Activated CD4-positive, alpha-beta memory T cell treated with anti-CD3 and anti-CD28 coated beads for 36 hours (primary cell): Measurements from ENCODE around the gene ANKRD33B. TPM values are rescaled to one million over a fixed set of nuclear protein-coding genes. Genes with fewer than 3 reads are reported as not detected.
A peak's percentile ranks its signal among the peaks of the same experiment; 100 is the strongest.

ENCODE experiments used
- CTCF ChIA-PET: fragments of 350-600 bp; sonication (Branson Sonifier 250); formaldehyde crosslinking; loops from one replicate; lab custom pipeline; 2021; ENCODE audit warnings: antibody characterized with exemption, inconsistent platforms; lab: Charles Lee
- POLR2A ChIA-PET: fragments of 350-600 bp; sonication (Branson Sonifier 250); formaldehyde crosslinking; loops from one replicate; lab custom pipeline; 2021; ENCODE audit warnings: antibody characterized with exemption; lab: Charles Lee
- DNase-seq: peaks from one replicate; pipeline ENCODE4 v3.0.0-alpha.2; 2020
- H3K27ac Mint-ChIP-seq: one replicate; pipeline ENCODE4 v1.8.0; 2021; ENCODE audit warnings: mixed read lengths
- H3K27me3 Mint-ChIP-seq: one replicate; pipeline ENCODE4 v1.8.0; 2021; ENCODE audit warnings: mixed read lengths
- H3K36me3 Mint-ChIP-seq: one replicate; pipeline ENCODE4 v1.8.0; 2021; ENCODE audit warnings: mixed read lengths
- H3K4me1 Mint-ChIP-seq: one replicate; pipeline ENCODE4 v1.8.0; 2021; ENCODE audit warnings: low read depth, mixed read lengths
- H3K4me3 Mint-ChIP-seq: one replicate; pipeline ENCODE4 v1.8.0; 2021; ENCODE audit warnings: mild to moderate bottlenecking, mixed read lengths
- H3K9me3 Mint-ChIP-seq: one replicate; pipeline ENCODE4 v1.8.0; 2021; ENCODE audit warnings: mixed read lengths
- intact Hi-C: fragments of 100-400 bp; cut with micrococcal nuclease; formaldehyde crosslinking; loops from one replicate; pipeline ENCODE4 v1.15.1; 2023
- total RNA-seq, 2 experiments: library from RNA; stranded (reverse); gene quantifications; one replicate each; pipeline ENCODE4 v1.2.3, GENCODE V29; 2021

The ANKRD33B gene
- total RNA-seq, 2 experiments from 2014 or later = 9.9 to 10.0 TPM

DNA sequence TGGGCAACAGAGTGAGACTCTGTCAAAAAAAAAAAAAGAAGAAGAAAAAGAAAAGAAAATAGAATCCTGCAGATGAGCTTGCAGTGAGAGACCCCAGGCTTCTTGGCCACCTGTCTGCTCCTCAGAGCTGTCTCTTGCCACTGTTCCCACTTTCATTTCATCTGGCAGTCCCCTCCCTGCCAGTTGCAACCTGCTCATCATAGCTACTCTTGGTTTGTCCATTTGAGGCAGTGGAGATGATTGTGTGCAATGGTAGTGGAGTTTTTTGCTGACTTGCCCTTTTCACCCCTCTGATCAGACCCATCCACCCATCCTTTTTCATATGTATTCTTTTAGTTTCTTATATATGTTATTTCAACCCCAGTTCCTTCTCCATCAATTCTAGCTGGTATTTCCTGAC lies 28.7 kb downstream of the ANKRD33B start:
- ChIA-PET CTCF (interaction anchor here (0.7 to 2.2 kb wide), 5 partner anchors 10 to 97 kb away, joined by 3 to 18 read pairs (median 3); no protein-coding TSS in a partner anchor), POLR2A (interaction anchor here (1.3 kb wide), 1 partner anchor 35 kb away, joined by 4 read pairs; no protein-coding TSS in a partner anchor)
- no peak for DNase-seq
- Mint-ChIP-seq H3K27ac (no peak overlapping the region), H3K9me3 (peaks cover 11% of the 10 kb centered on the region), H3K36me3 (peaks cover 5% of the 10 kb centered on the region), H3K4me1 (peaks cover 44% of the 10 kb centered on the region), H3K4me3 (no peak overlapping the region), H3K27me3 (no peaks in the 10 kb centered on the region)
- intact Hi-C loops = loop anchor here (10.0 kb wide), 1 partner anchor 338 kb away; the partner anchor contains the start of gene CCT5

GRCh38 chr5:10593531-10594181 lies 29.8 kb downstream of the ANKRD33B start:
- peaks cover 11% of the 10 kb centered on the region for H3K9me3 Mint-ChIP-seq
- peaks cover 45% of the 10 kb centered on the region for H3K4me1 Mint-ChIP-seq
- no peak overlapping the region for H3K4me3 Mint-ChIP-seq
- intact Hi-C loops = loop anchor here (10.0 kb wide), 1 partner anchor 339 kb away; the partner anchor contains the start of gene CCT5
- no peaks in the 10 kb centered on the region for H3K27me3 Mint-ChIP-seq
- no peak for DNase-seq
- H3K36me3 Mint-ChIP-seq = peaks cover 5% of the 10 kb centered on the region
- H3K27ac Mint-ChIP-seq = no peak overlapping the region
- POLR2A ChIA-PET = interaction anchor here (1.3 kb wide), 1 partner anchor 36 kb away, joined by 4 read pairs; no protein-coding TSS in a partner anchor
- CTCF ChIA-PET = interaction anchor here (1.3 to 2.2 kb wide), 2 partner anchors 9 to 34 kb away, joined by 3 to 18 read pairs; no protein-coding TSS in a partner anchor

- intact Hi-C loops = loop anchor here (1.0 to 10.0 kb wide), 2 partner anchors 30 to 340 kb away; partner anchors contain the start of genes ANKRD33B and CCT5
- POLR2A ChIA-PET = no interaction called here
- Mint-ChIP-seq H3K9me3 (peaks cover 2% of the 10 kb centered on the region), H3K4me3 (no peak overlapping the region), H3K36me3 (peaks cover under 1% of the 10 kb centered on the region), H3K27me3 (no peaks in the 10 kb centered on the region), H3K4me1 (peaks cover 45% of the 10 kb centered on the region), H3K27ac (no peak overlapping the region)
- CTCF ChIA-PET = interaction anchor here (0.6 kb wide), 1 partner anchor 52 kb away, joined by 3 read pairs; no protein-coding TSS in a partner anchor
- DNase-seq = no peak
Observed at GRCh38 chr5:10594591-10595210, 30.8 kb downstream of the ANKRD33B start.

- intact Hi-C loops = loop anchor here (1.0 to 10.0 kb wide), 2 partner anchors 31 to 340 kb away; partner anchors contain the start of genes ANKRD33B and CCT5
- H3K4me3 Mint-ChIP-seq = no peak overlapping the region
- DNase-seq = no peak
- no peaks in the 10 kb centered on the region for H3K9me3 Mint-ChIP-seq
- POLR2A ChIA-PET = no interaction called here
- no peaks in the 10 kb centered on the region for H3K36me3 Mint-ChIP-seq
- H3K4me1 Mint-ChIP-seq = peaks cover 48% of the 10 kb centered on the region
- CTCF ChIA-PET = no interaction called here
- no peaks in the 10 kb centered on the region for H3K27me3 Mint-ChIP-seq
- no peak overlapping the region for H3K27ac Mint-ChIP-seq
Observed at GRCh38 chr5:10595293-10595671, 31.4 kb downstream of the ANKRD33B start.

- DNase-seq = peak; percentile 77
- Mint-ChIP-seq H3K4me1 (peaks cover 48% of the 10 kb centered on the region), H3K27me3 (no peaks in the 10 kb centered on the region), H3K4me3 (no peak overlapping the region), H3K9me3 (no peaks in the 10 kb centered on the region), H3K36me3 (no peaks in the 10 kb centered on the region), H3K27ac (peak overlapping the region; percentile 50)
- intact Hi-C loops = loop anchor here (1.0 to 10.0 kb wide), 4 partner anchors 16 to 341 kb away; partner anchors contain the start of genes ANKRD33B and CCT5
- POLR2A ChIA-PET = interaction anchor here (0.9 kb wide), 1 partner anchor 32 kb away, joined by 3 read pairs; no protein-coding TSS in a partner anchor
- CTCF ChIA-PET = interaction anchor here (1.1 kb wide), 1 partner anchor 31 kb away, joined by 3 read pairs; no protein-coding TSS in a partner anchor
Observed at GRCh38 chr5:10595672-10596309, 31.9 kb downstream of the ANKRD33B start.

GRCh38 chr5:10596310-10596703 lies 32.4 kb downstream of the ANKRD33B start:
- H3K36me3 Mint-ChIP-seq = no peaks in the 10 kb centered on the region
- peak overlapping the region; percentile 50 for H3K27ac Mint-ChIP-seq
- intact Hi-C loops = loop anchor here (1.0 to 10.0 kb wide), 3 partner anchors 17 to 342 kb away; partner anchors contain the start of gene CCT5
- peaks cover 50% of the 10 kb centered on the region for H3K4me1 Mint-ChIP-seq
- no peak for DNase-seq
- ChIA-PET CTCF (interaction anchor here (1.1 kb wide), 1 partner anchor 31 kb away, joined by 3 read pairs; no protein-coding TSS in a partner anchor), POLR2A (interaction anchor here (0.9 kb wide), 1 partner anchor 31 kb away, joined by 3 read pairs; no protein-coding TSS in a partner anchor)
- no peak overlapping the region for H3K4me3 Mint-ChIP-seq
- no peaks in the 10 kb centered on the region for H3K27me3 Mint-ChIP-seq
- no peaks in the 10 kb centered on the region for H3K9me3 Mint-ChIP-seq

DNA sequence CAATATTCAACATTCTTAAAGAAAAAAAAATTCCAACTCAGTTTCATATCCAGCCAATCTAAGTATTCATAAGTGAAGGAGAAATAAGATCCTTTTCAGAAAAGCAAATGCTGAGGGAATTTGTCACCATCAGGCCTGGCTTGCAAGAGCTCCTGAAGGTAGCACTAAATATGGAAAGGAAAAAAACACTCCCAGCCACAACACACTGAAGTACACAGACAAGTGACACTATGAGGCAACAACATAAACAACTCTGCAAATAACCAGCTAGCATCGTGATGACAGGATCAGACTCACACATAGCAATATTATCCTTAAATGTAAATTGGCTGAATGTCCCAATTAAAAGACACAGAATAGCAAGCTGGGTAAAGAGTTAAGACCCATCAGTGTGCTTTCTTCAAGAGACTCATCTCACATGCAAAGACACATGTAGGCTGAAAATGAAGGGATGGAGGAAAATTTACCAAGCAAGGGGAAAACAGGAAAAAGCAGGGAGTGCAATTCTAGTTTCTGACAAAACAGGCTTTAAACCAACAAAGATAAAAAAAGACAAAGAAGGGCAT lies 33.1 kb downstream of the ANKRD33B start:
- peaks cover 54% of the 10 kb centered on the region for H3K4me1 Mint-ChIP-seq
- peaks cover 2% of the 10 kb centered on the region for H3K27me3 Mint-ChIP-seq
- H3K27ac Mint-ChIP-seq = no peak overlapping the region
- H3K36me3 Mint-ChIP-seq = no peaks in the 10 kb centered on the region
- ChIA-PET CTCF (interaction anchor here (1.1 kb wide), 1 partner anchor 30 kb away, joined by 3 read pairs; no protein-coding TSS in a partner anchor), POLR2A (interaction anchor here (0.6 to 0.9 kb wide), 2 partner anchors 31 to 179 kb away, joined by 3 read pairs; no protein-coding TSS in a partner anchor)
- H3K4me3 Mint-ChIP-seq = no peak overlapping the region
- H3K9me3 Mint-ChIP-seq = no peaks in the 10 kb centered on the region
- intact Hi-C loops = loop anchor here (1.0 to 10.0 kb wide), 3 partner anchors 18 to 342 kb away; partner anchors contain the start of gene CCT5
- no peak for DNase-seq

- Mint-ChIP-seq H3K4me3 (no peak overlapping the region), H3K27ac (no peak overlapping the region), H3K4me1 (peaks cover 53% of the 10 kb centered on the region), H3K36me3 (no peaks in the 10 kb centered on the region), H3K27me3 (peaks cover 2% of the 10 kb centered on the region), H3K9me3 (no peaks in the 10 kb centered on the region)
- ChIA-PET CTCF (no interaction called here), POLR2A (no interaction called here)
- intact Hi-C loops = loop anchor here (10.0 kb wide), 1 partner anchor 344 kb away; the partner anchor contains the start of gene CCT5
- DNase-seq = no peak
Observed at GRCh38 chr5:10599113-10599512, 35.2 kb downstream of the ANKRD33B start.

- Mint-ChIP-seq H3K27ac (no peak overlapping the region), H3K27me3 (peaks cover 2% of the 10 kb centered on the region), H3K36me3 (no peaks in the 10 kb centered on the region), H3K9me3 (no peaks in the 10 kb centered on the region), H3K4me1 (peaks cover 48% of the 10 kb centered on the region), H3K4me3 (no peak overlapping the region)
- intact Hi-C loops = loop anchor here (10.0 kb wide), 1 partner anchor 345 kb away; the partner anchor contains the start of gene CCT5
- POLR2A ChIA-PET = no interaction called here
- no peak for DNase-seq
- CTCF ChIA-PET = no interaction called here
Observed at GRCh38 chr5:10599862-10600284, 36.0 kb downstream of the ANKRD33B start.

GRCh38 chr5:10600626-10601245 lies 36.9 kb downstream of the ANKRD33B start:
- H3K4me1 Mint-ChIP-seq = peaks cover 40% of the 10 kb centered on the region
- peaks cover 2% of the 10 kb centered on the region for H3K27me3 Mint-ChIP-seq
- no peaks in the 10 kb centered on the region for H3K36me3 Mint-ChIP-seq
- no peaks in the 10 kb centered on the region for H3K9me3 Mint-ChIP-seq
- H3K4me3 Mint-ChIP-seq = no peak overlapping the region
- intact Hi-C loops = no loop called here
- ChIA-PET CTCF (no interaction called here), POLR2A (interaction anchor here (1.0 kb wide), 1 partner anchor 20 kb away, joined by 3 read pairs; no protein-coding TSS in a partner anchor)
- DNase-seq = peak; percentile 49
- no peak overlapping the region for H3K27ac Mint-ChIP-seq
